ENCODE data around the gene FAM53B.
"Not testable (repeated sequence)": the region's sequence is repeated elsewhere in the genome, so short reads cannot be mapped to it uniquely, and the experiment has no call there.

DNA sequence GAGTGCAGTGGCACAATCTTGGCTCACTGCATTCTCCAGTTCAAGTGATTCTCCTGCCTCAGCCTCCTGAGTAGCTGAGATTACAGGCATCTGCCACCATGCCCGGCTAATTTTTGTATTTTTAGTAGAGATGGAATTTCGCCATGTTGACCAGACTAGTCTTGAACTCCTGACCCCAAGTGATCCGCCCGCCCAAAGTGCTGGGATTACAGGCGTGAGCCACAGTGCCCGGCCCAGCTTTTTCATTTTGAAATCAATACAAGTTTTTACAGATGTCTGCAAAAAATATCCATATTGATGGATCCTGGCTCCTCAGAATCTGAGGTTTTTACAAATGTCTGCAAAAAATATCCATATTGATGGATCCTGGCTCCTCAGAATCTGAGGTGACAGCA lies 155.8 kb downstream of the FAM53B start:
- not testable (repeated sequence) for TF ChIP-seq CTCF (IDR thresholded peaks at IDR 0.05); ZFX (IDR thresholded peaks at IDR 0.05; ENCODE audit: borderline replicate concordance)

Measured in 22Rv1 (cell line).